Measurements from ENCODE around the gene CDH23.

The CDH23 gene

DNA sequence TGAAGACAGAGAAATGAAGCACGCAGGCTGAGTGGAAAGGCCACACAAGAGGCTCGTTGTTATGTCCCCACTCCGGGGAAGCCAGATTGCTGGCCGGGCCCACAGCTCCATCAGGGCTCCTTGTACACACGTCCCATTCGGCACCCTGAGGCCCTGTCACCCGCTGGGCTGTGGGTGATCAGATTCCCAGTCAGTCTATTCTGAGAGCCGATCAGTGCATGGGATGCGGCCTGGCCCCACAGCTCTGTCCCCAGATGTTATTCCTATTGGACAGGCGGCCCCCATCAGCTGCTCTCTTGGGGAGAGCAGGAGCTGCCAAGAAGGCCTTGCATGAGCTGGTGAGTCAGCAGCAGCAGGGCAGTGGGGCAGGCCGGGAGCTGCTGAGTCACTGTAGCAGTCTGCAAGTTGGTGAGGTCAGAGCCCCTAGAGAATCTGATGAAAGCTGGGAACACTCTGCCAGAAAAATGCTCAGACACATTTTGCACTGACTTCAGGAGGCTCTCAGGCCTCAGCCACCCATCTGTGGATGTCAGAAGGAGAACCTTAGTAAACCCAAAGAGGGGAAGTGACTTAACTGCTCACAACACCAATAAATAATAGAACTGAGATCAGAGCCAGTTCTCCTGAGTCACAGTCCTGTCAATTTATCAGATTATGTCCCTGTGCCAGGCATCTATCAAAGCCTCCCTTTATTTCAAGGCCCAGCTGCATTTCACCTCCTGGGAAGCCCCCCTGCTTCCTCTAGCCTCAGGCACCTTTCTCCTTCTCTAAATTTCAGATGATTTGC, 463.7 kb downstream of the CDH23 start:
- TF ChIP-seq BACH2 (CRISPR knock-in tag; IDR thresholded peaks at IDR 0.05; ENCODE audit: borderline replicate concordance) (peak; percentile 97; the same call in 1 of the 2 replicates), ZFP30 (CRISPR knock-in tag; IDR thresholded peaks at IDR 0.05) (no peak), ZNF8 (CRISPR knock-in tag; IDR thresholded peaks at IDR 0.05) (0 out of 2 replicates have a peak, but pooled peaks have one; percentile 5), PPARA (CRISPR knock-in tag; IDR thresholded peaks at IDR 0.05; ENCODE audit: borderline replicate concordance) (no peak), ZFP3 (CRISPR knock-in tag; IDR thresholded peaks at IDR 0.05) (peak; percentile 26; the same call in 1 of the 2 replicates)
- TF ChIP-seq, protein P1, sequence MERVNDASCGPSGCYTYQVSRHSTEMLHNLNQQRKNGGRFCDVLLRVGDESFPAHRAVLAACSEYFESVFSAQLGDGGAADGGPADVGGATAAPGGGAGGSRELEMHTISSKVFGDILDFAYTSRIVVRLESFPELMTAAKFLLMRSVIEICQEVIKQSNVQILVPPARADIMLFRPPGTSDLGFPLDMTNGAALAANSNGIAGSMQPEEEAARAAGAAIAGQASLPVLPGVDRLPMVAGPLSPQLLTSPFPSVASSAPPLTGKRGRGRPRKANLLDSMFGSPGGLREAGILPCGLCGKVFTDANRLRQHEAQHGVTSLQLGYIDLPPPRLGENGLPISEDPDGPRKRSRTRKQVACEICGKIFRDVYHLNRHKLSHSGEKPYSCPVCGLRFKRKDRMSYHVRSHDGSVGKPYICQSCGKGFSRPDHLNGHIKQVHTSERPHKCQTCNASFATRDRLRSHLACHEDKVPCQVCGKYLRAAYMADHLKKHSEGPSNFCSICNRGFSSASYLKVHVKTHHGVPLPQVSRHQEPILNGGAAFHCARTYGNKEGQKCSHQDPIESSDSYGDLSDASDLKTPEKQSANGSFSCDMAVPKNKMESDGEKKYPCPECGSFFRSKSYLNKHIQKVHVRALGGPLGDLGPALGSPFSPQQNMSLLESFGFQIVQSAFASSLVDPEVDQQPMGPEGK (CRISPR knock-in tag; IDR thresholded peaks at IDR 0.05; ENCODE audit: borderline replicate concordance): peak; percentile 63; the same call in 1 of the 2 replicates
- TF ChIP-seq, protein P2, sequence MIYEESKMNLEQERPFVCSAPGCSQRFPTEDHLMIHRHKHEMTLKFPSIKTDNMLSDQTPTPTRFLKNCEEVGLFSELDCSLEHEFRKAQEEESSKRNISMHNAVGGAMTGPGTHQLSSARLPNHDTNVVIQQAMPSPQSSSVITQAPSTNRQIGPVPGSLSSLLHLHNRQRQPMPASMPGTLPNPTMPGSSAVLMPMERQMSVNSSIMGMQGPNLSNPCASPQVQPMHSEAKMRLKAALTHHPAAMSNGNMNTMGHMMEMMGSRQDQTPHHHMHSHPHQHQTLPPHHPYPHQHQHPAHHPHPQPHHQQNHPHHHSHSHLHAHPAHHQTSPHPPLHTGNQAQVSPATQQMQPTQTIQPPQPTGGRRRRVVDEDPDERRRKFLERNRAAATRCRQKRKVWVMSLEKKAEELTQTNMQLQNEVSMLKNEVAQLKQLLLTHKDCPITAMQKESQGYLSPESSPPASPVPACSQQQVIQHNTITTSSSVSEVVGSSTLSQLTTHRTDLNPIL (CRISPR knock-in tag; IDR thresholded peaks at IDR 0.05; ENCODE audit: low read depth): peak; percentile 26; the same call in 1 of the 2 replicates
- TF ChIP-seq, protein P3, sequence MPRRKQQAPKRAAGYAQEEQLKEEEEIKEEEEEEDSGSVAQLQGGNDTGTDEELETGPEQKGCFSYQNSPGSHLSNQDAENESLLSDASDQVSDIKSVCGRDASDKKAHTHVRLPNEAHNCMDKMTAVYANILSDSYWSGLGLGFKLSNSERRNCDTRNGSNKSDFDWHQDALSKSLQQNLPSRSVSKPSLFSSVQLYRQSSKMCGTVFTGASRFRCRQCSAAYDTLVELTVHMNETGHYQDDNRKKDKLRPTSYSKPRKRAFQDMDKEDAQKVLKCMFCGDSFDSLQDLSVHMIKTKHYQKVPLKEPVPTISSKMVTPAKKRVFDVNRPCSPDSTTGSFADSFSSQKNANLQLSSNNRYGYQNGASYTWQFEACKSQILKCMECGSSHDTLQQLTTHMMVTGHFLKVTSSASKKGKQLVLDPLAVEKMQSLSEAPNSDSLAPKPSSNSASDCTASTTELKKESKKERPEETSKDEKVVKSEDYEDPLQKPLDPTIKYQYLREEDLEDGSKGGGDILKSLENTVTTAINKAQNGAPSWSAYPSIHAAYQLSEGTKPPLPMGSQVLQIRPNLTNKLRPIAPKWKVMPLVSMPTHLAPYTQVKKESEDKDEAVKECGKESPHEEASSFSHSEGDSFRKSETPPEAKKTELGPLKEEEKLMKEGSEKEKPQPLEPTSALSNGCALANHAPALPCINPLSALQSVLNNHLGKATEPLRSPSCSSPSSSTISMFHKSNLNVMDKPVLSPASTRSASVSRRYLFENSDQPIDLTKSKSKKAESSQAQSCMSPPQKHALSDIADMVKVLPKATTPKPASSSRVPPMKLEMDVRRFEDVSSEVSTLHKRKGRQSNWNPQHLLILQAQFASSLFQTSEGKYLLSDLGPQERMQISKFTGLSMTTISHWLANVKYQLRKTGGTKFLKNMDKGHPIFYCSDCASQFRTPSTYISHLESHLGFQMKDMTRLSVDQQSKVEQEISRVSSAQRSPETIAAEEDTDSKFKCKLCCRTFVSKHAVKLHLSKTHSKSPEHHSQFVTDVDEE (CRISPR knock-in tag; IDR thresholded peaks at IDR 0.05): peak; percentile 22; the same call in 1 of the 2 replicates
- peak; percentile 98 for ATAC-seq

DNA sequence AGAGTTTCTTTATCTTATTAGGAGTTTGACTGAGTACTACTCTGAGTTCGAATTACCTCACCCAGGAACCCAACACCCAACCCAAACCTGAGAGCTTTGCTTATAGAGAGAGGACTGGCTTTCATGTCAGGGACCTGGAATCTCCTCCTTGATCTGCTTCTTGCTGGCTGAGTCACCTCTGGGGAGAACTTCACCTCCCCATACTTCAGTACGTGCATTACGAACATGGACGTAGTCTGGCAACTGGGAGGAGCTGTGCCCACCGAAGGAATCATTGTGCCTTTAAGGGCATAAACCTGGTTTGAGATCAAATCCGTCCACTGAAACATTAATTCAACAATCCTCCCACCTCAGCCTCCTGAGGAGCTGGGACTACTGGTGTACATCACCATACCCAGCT, 466.5 kb downstream of the CDH23 start:
- TF ChIP-seq ESRRG (CRISPR knock-in tag; IDR thresholded peaks at IDR 0.05) (no peak), ZNF70 (CRISPR knock-in tag; IDR thresholded peaks at IDR 0.05) (no peak), PPARA (CRISPR knock-in tag; IDR thresholded peaks at IDR 0.05; ENCODE audit: borderline replicate concordance) (no peak), ZNF565 (CRISPR knock-in tag; conservative IDR thresholded peaks at IDR 0.05; ENCODE audit: low read depth) (no peak), ISL1 (CRISPR knock-in tag; IDR thresholded peaks at IDR 0.05) (no peak), SNAI2 (CRISPR knock-in tag; IDR thresholded peaks at IDR 0.05) (no peak), TOX (CRISPR knock-in tag; IDR thresholded peaks at IDR 0.05; ENCODE audit: borderline replicate concordance) (no peak)
- TF ChIP-seq, protein P2 (CRISPR knock-in tag; IDR thresholded peaks at IDR 0.05; ENCODE audit: low read depth): no peak
- TF ChIP-seq, protein P3 (CRISPR knock-in tag; IDR thresholded peaks at IDR 0.05): no peak
- TF ChIP-seq, protein P1 (CRISPR knock-in tag; IDR thresholded peaks at IDR 0.05; ENCODE audit: borderline replicate concordance): no peak
- no peak for ATAC-seq

DNA sequence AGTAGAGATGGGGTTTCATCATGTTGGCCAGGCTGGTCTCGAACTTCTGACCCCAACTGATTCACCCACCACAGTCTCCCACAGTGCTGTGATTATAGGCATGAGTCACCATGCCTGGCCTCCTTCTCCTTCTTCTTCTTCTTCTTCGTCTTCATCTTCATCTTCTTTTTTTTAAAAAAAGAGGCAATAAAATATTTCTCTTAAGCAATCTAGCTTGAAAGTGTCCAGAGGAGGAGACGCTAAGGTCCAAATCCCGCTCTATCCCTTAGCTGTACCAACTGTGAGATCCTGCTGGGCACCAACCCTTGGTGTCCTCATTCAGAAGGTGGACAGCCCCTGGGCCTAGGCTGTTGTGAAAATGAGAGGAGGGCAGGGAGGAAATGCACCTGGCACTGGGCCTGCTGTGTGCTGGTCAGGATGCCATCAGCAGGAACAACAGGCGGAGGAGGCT, 468.2 kb downstream of the CDH23 start:
- no peak for ATAC-seq
- TF ChIP-seq, protein P2 (CRISPR knock-in tag; IDR thresholded peaks at IDR 0.05; ENCODE audit: low read depth): no peak
- TF ChIP-seq ARNTL (CRISPR knock-in tag; IDR thresholded peaks at IDR 0.05; ENCODE audit: borderline replicate concordance, low read depth) (no peak), ESRRG (CRISPR knock-in tag; IDR thresholded peaks at IDR 0.05) (no peak), ZFP30 (CRISPR knock-in tag; IDR thresholded peaks at IDR 0.05) (no peak), TCF4 (CRISPR knock-in tag; IDR thresholded peaks at IDR 0.05; ENCODE audit: borderline replicate concordance) (no peak)
